ENCODE results near the gene CNTN4. TPM values are rescaled to one million over a fixed set of nuclear protein-coding genes. Genes with fewer than 3 reads are reported as not detected.

The CNTN4 gene
- total RNA-seq, 1 donor from 2014 or later, result 16.5 TPM

- Histone ChIP-seq H3K4me3 (ENCODE audit: low read depth, low read length) (no peak overlapping the region), H3K36me3 (ENCODE audit: control insufficient read depth, insufficient read depth, low read length) (no peaks in the 10 kb centered on the region), H3K27me3 (ENCODE audit: control insufficient read depth, insufficient read depth, low read length) (no peaks in the 10 kb centered on the region)
- no peak for DNase-seq (ENCODE audit: low read depth)
- no peak for TF ChIP-seq CTCF (IDR thresholded peaks at IDR 0.05; ENCODE audit: insufficient read depth, low read length, poor library complexity, severe bottlenecking)
These were observed 149.2 kb downstream of the CNTN4 start for GRCh38 chr3:2247831-2248230.

- no peak for DNase-seq (ENCODE audit: low read depth)
- TF ChIP-seq CTCF (IDR thresholded peaks at IDR 0.05; ENCODE audit: insufficient read depth, low read length, poor library complexity, severe bottlenecking), result no peak
- Histone ChIP-seq H3K36me3 (ENCODE audit: control insufficient read depth, insufficient read depth, low read length) (no peaks in the 10 kb centered on the region), H3K27me3 (ENCODE audit: control insufficient read depth, insufficient read depth, low read length) (no peaks in the 10 kb centered on the region), H3K4me3 (ENCODE audit: low read depth, low read length) (no peak overlapping the region)
These were observed 152.1 kb downstream of the CNTN4 start for GRCh38 chr3:2250783-2251182.

GRCh38 chr3:2261747-2262146 is 163.1 kb downstream of the CNTN4 start:
- no peak for DNase-seq (ENCODE audit: low read depth)
- TF ChIP-seq CTCF (IDR thresholded peaks at IDR 0.05; ENCODE audit: insufficient read depth, low read length, poor library complexity, severe bottlenecking), result no peak
- Histone ChIP-seq H3K36me3 (ENCODE audit: control insufficient read depth, insufficient read depth, low read length) (no peaks in the 10 kb centered on the region), H3K4me3 (ENCODE audit: low read depth, low read length) (no peak overlapping the region), H3K27me3 (ENCODE audit: control insufficient read depth, insufficient read depth, low read length) (no peaks in the 10 kb centered on the region)

- H3K27me3 ChIP-seq (ENCODE audit: control insufficient read depth, insufficient read depth, low read length), result no peaks in the 10 kb centered on the region
- no peak for DNase-seq (ENCODE audit: low read depth)
- TF ChIP-seq CTCF (IDR thresholded peaks at IDR 0.05; ENCODE audit: insufficient read depth, low read length, poor library complexity, severe bottlenecking), result no peak
- no peaks in the 10 kb centered on the region for H3K36me3 ChIP-seq (ENCODE audit: control insufficient read depth, insufficient read depth, low read length)
- H3K4me3 ChIP-seq (ENCODE audit: low read depth, low read length), result no peak overlapping the region
These were observed 163.5 kb downstream of the CNTN4 start for GRCh38 chr3:2262204-2262603.

GRCh38 chr3:2266606-2267005 is 167.9 kb downstream of the CNTN4 start:
- TF ChIP-seq CTCF (IDR thresholded peaks at IDR 0.05; ENCODE audit: insufficient read depth, low read length, poor library complexity, severe bottlenecking), result no peak
- DNase-seq (ENCODE audit: low read depth), result no peak
- H3K27me3 ChIP-seq (ENCODE audit: control insufficient read depth, insufficient read depth, low read length), result no peaks in the 10 kb centered on the region
- H3K4me3 ChIP-seq (ENCODE audit: low read depth, low read length), result no peak overlapping the region
- no peaks in the 10 kb centered on the region for H3K36me3 ChIP-seq (ENCODE audit: control insufficient read depth, insufficient read depth, low read length)

GRCh38 chr3:2268779-2269178 is 170.1 kb downstream of the CNTN4 start:
- H3K4me3 ChIP-seq (ENCODE audit: low read depth, low read length), result no peak overlapping the region
- H3K27me3 ChIP-seq (ENCODE audit: control insufficient read depth, insufficient read depth, low read length), result no peaks in the 10 kb centered on the region
- no peak for DNase-seq (ENCODE audit: low read depth)
- H3K36me3 ChIP-seq (ENCODE audit: control insufficient read depth, insufficient read depth, low read length), result no peaks in the 10 kb centered on the region
- TF ChIP-seq CTCF (IDR thresholded peaks at IDR 0.05; ENCODE audit: insufficient read depth, low read length, poor library complexity, severe bottlenecking), result no peak

Measured in kidney epithelial cell (primary cell).